KMS-11 (cell line): Measurements from ENCODE around the gene B3GAT3.
"Not testable (repeated sequence)": the region's sequence is repeated elsewhere in the genome, so short reads cannot be mapped to it uniquely, and the experiment has no call there.

Experiments used
- H2AFZ ChIP-seq: fragments of 200-600 bp; sonication (generic); 2 replicates; pipeline ENCODE4 v1.6.1; 2016; ENCODE audit warnings: antibody characterized with exemption, mixed run types, low read depth
- H3K27ac ChIP-seq: fragments of 200-600 bp; sonication (generic); 2 replicates; pipeline ENCODE4 v1.6.1; 2016; ENCODE audit warnings: mild to moderate bottlenecking, mixed run types
- H3K27me3 ChIP-seq: fragments of 200-600 bp; sonication (generic); 2 replicates; pipeline ENCODE4 v1.6.1; 2017; ENCODE audit warnings: mild to moderate bottlenecking, low read depth, mixed run types, moderate library complexity; ENCODE audit not compliant: insufficient read depth
- H3K36me3 ChIP-seq: fragments of 200-600 bp; sonication (generic); 2 replicates; pipeline ENCODE4 v1.6.1; 2017; ENCODE audit warnings: mild to moderate bottlenecking, mixed run types; ENCODE audit not compliant: insufficient read depth
- H3K4me1 ChIP-seq: fragments of 200-600 bp; sonication (generic); 2 replicates; pipeline ENCODE4 v1.6.1; 2016; ENCODE audit warnings: mild to moderate bottlenecking, low read depth, mixed run types; ENCODE audit not compliant: poor library complexity, severe bottlenecking
- H3K4me2 ChIP-seq: fragments of 200-600 bp; sonication (generic); 2 replicates; pipeline ENCODE4 v1.7.0; 2016; ENCODE audit warnings: mild to moderate bottlenecking, mixed run types
- H3K4me3 ChIP-seq: fragments of 200-600 bp; sonication (generic); IDR thresholded peaks from 2 replicates; pipeline ENCODE4 v1.6.1; 2017; ENCODE audit warnings: low read depth, low read length, mixed read lengths; ENCODE audit not compliant: insufficient read depth
- H3K79me2 ChIP-seq: fragments of 200-600 bp; sonication (generic); 2 replicates; pipeline ENCODE4 v1.6.1; 2016; ENCODE audit warnings: low read depth, mixed run types; ENCODE audit not compliant: insufficient read depth
- H3K9ac ChIP-seq: fragments of 200-600 bp; sonication (generic); 2 replicates; pipeline ENCODE4 v1.6.1; 2016; ENCODE audit warnings: mild to moderate bottlenecking, mixed run types
- H4K20me1 ChIP-seq: fragments of 200-600 bp; sonication (generic); 2 replicates; pipeline ENCODE4 v1.6.1; 2016; ENCODE audit warnings: mild to moderate bottlenecking, mixed run types; ENCODE audit not compliant: insufficient read depth
- TF ChIP-seq, protein P1 (sequence below): fragments of 200-600 bp; sonication (generic); conservative IDR thresholded peaks from 2 replicates; pipeline ENCODE4 v1.6.1; 2017; ENCODE audit warnings: low read depth, mild to moderate bottlenecking, antibody characterized with exemption, low read length, moderate library complexity, mixed read lengths

Gene B3GAT3

DNA sequence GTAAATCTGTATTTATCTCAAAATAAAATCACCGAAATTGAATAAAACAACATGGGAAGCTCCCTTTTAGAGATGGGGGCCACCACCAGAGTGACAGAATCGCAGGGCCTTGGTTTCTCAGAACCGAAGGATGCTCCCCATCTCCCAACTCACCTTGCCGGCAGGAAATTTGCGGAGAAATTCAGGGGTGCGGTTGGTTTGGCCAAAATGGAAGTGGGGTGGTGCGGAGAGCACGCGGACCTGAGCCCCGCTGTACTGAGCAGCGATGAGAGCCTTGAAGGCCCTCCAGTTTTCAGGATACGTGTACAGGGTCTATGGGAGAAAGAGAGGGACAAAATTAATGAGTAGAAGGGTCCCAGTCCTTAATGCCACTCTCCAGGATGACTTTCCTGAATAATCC, 49.4 kb downstream of the B3GAT3 start:
- no peaks in the 10 kb centered on the region for H3K27me3 ChIP-seq
- no peak overlapping the region for H2AFZ ChIP-seq
- TF ChIP-seq, protein P1, sequence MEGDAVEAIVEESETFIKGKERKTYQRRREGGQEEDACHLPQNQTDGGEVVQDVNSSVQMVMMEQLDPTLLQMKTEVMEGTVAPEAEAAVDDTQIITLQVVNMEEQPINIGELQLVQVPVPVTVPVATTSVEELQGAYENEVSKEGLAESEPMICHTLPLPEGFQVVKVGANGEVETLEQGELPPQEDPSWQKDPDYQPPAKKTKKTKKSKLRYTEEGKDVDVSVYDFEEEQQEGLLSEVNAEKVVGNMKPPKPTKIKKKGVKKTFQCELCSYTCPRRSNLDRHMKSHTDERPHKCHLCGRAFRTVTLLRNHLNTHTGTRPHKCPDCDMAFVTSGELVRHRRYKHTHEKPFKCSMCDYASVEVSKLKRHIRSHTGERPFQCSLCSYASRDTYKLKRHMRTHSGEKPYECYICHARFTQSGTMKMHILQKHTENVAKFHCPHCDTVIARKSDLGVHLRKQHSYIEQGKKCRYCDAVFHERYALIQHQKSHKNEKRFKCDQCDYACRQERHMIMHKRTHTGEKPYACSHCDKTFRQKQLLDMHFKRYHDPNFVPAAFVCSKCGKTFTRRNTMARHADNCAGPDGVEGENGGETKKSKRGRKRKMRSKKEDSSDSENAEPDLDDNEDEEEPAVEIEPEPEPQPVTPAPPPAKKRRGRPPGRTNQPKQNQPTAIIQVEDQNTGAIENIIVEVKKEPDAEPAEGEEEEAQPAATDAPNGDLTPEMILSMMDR, result no peak
- H3K4me2 ChIP-seq, result peak overlapping the region; percentile 66
- peak overlapping the region; percentile 69; the same call in 1 of the 2 replicates for H3K9ac ChIP-seq
- peaks cover 58% of the 10 kb centered on the region for H3K79me2 ChIP-seq
- H3K36me3 ChIP-seq, result peaks cover 38% of the 10 kb centered on the region; the same call in 1 of the 2 replicates
- H3K27ac ChIP-seq, result peak overlapping the region; percentile 50; the same call in 1 of the 2 replicates
- no peaks in the 10 kb centered on the region for H4K20me1 ChIP-seq
- H3K4me1 ChIP-seq, result peaks cover 42% of the 10 kb centered on the region
- no peak overlapping the region for H3K4me3 ChIP-seq

DNA sequence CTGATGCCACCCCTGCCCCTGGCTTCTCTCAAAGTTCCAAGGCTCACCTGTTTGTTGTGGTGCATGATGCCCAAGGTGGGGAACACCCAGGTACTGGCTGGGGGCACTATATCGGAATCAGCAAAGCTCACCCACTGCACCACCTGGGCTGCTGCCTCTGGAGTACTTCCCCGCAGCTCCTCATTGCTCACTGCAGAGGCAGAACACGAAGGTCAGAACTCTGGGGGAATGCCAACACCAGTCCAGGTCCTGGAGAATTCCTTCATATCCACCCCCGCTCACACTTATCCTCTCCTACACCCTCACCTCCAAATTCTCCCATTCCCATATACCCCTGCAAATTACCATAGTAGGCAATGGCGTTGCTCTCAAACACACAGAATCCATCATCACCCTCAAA, 50.3 kb downstream of the B3GAT3 start:
- not testable (repeated sequence) for H3K4me3 ChIP-seq, H3K27me3 ChIP-seq, H2AFZ ChIP-seq, H3K9ac ChIP-seq, H4K20me1 ChIP-seq, H3K27ac ChIP-seq
- peaks cover 66% of the 10 kb centered on the region for H3K79me2 ChIP-seq
- peak overlapping the region; percentile 66; the same call in 1 of the 2 replicates for H3K4me2 ChIP-seq
- peaks cover 48% of the 10 kb centered on the region for H3K4me1 ChIP-seq
- peaks cover 38% of the 10 kb centered on the region; the same call in 1 of the 2 replicates for H3K36me3 ChIP-seq

DNA sequence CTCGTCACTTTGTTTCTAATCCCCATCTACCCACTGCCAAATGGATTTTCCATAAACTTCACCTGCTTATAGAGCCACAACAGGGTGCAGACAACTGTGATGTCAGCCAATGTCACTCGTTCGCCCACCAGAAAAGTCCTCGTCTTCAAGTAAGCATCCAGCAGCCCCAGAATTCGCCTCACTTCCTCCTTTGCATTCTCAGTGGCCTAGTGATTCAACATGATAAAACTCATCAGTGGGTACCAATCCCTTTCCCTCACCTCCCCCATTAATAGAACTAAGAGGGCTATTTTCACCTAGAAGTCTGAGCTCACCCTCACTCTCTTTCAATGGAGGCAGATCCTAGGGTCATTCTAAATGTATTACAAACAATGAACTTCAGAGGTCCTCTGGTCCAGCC, 50.9 kb downstream of the B3GAT3 start:
- H3K27ac ChIP-seq, H3K4me3 ChIP-seq, H2AFZ ChIP-seq, H3K9ac ChIP-seq, H3K27me3 ChIP-seq, H4K20me1 ChIP-seq: not testable (repeated sequence)
- H3K36me3 ChIP-seq, result peaks cover 38% of the 10 kb centered on the region; the same call in 1 of the 2 replicates
- H3K79me2 ChIP-seq, result peaks cover 72% of the 10 kb centered on the region
- H3K4me2 ChIP-seq, result peak overlapping the region; percentile 29; the same call in 1 of the 2 replicates
- peaks cover 51% of the 10 kb centered on the region for H3K4me1 ChIP-seq

DNA sequence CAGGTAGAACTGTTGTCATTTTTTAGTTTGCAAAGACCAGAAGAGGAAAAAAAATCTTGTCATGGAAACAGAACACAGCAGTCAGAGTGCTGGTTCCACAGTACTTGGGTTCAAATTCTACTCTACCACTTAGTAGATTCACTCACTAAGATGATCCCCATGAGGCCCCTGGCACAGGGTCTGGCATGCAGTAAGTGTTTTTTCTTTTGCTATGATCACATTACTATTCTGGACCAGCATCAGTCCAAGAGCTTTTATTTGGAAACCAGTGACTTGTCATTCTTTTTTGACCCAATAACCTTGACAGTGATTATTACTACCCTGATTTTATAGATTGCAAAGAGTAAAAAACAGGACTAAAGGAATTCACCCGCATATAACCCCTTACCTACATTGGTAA, 52.2 kb downstream of the B3GAT3 start:
- peaks cover 85% of the 10 kb centered on the region for H3K79me2 ChIP-seq
- no peaks in the 10 kb centered on the region for H4K20me1 ChIP-seq
- no peak overlapping the region for H3K9ac ChIP-seq
- H2AFZ ChIP-seq, result no peak overlapping the region
- H3K4me3 ChIP-seq, result no peak overlapping the region
- TF ChIP-seq, protein P1, result no peak
- H3K27me3 ChIP-seq, result no peaks in the 10 kb centered on the region
- H3K27ac ChIP-seq, result peak overlapping the region; percentile 6; the same call in 1 of the 2 replicates
- no peak overlapping the region for H3K4me2 ChIP-seq
- H3K36me3 ChIP-seq, result peaks cover 41% of the 10 kb centered on the region; the same call in 1 of the 2 replicates
- H3K4me1 ChIP-seq, result peaks cover 60% of the 10 kb centered on the region

DNA sequence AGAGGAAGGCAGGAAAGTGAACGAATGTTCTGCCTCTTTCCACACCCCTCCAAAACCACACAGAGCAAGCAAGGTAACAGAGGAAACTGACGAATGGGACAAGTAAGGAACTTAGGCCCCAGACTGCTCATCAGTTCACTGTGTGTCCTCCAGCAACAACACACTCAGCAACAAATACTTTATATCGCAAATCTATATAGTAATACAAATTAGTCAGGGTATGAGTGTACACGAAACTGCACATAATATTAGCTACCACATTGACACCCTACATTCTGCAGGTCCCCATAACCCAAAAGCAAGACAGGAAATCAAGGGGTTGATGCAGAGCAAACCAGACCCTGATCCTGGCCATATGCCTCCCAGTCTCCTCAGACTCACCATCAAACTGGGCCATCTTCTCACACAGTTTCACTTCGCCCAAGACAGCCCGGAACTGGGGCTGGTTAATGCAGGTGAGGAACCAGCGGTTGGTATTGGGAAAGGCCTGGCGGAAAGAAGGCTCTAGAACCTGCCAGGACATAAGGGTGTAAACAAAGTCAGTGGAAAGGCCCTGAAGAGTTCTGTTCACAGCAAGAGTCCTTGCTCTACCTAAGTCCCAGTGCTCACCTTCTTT, 54.7 kb downstream of the B3GAT3 start:
- Histone ChIP-seq H3K4me1 (peaks cover 72% of the 10 kb centered on the region), H2AFZ (no peak overlapping the region), H3K4me3 (no peak overlapping the region), H3K36me3 (peaks cover 45% of the 10 kb centered on the region; the same call in 1 of the 2 replicates), H3K79me2 (peaks cover 84% of the 10 kb centered on the region), H4K20me1 (no peaks in the 10 kb centered on the region), H3K9ac (no peak overlapping the region), H3K27ac (no peak overlapping the region), H3K27me3 (no peaks in the 10 kb centered on the region), H3K4me2 (no peak overlapping the region)
- TF ChIP-seq, protein P1, result no peak
